ENCODE measurements around the gene TDRD1.

The TDRD1 gene

GRCh38 chr10:114273910-114274309, 94.8 kb downstream of the TDRD1 start:
- TF ChIP-seq, protein P1, sequence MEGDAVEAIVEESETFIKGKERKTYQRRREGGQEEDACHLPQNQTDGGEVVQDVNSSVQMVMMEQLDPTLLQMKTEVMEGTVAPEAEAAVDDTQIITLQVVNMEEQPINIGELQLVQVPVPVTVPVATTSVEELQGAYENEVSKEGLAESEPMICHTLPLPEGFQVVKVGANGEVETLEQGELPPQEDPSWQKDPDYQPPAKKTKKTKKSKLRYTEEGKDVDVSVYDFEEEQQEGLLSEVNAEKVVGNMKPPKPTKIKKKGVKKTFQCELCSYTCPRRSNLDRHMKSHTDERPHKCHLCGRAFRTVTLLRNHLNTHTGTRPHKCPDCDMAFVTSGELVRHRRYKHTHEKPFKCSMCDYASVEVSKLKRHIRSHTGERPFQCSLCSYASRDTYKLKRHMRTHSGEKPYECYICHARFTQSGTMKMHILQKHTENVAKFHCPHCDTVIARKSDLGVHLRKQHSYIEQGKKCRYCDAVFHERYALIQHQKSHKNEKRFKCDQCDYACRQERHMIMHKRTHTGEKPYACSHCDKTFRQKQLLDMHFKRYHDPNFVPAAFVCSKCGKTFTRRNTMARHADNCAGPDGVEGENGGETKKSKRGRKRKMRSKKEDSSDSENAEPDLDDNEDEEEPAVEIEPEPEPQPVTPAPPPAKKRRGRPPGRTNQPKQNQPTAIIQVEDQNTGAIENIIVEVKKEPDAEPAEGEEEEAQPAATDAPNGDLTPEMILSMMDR (IDR thresholded peaks at IDR 0.05; ENCODE audit: extremely low read depth, missing control alignments) = no peak
- DNase-seq (ENCODE audit: low spot score) = no peak

DNA sequence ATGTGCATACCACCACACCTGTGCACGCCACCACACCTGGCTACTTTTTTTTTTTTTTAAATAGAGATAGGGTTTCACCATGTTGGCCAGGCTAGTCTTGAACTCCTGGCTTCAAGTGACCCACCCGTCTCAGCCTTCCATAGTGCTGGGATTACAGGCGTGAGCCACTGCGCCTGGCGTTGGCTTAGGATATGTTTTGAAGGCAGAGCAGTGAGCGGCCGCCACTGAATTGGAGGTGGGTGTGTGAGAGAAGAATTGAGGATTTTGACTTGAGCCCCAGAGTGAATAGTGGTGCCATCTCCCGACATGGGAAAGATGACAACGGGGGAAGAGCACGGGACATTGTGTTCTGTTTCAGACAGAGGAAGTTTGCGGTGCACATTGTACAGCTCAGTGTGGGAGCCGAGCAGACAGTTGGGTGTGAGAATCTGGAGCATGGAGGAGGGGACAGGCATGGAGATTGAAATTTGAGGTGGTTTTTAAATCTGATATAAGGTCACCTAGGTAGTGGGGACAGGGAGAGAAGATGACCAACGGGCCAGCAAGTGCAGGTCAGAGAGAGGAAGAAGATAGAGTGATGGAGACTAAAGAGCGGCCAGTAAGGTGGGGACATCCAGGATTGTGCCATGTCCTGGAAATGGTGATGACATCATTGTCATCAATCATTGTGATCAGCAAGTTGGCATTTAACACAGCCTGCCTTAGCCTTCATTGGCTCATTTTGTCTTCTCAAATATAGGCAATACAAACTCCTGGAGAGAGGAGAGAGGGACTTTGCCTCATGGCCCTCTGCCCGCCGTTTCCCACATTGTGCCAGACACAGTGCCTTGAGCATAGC, 95.7 kb downstream of the TDRD1 start:
- DNase-seq (ENCODE audit: low spot score) = no peak
- TF ChIP-seq, protein P1 (IDR thresholded peaks at IDR 0.05; ENCODE audit: extremely low read depth, missing control alignments) = no peak

DNA sequence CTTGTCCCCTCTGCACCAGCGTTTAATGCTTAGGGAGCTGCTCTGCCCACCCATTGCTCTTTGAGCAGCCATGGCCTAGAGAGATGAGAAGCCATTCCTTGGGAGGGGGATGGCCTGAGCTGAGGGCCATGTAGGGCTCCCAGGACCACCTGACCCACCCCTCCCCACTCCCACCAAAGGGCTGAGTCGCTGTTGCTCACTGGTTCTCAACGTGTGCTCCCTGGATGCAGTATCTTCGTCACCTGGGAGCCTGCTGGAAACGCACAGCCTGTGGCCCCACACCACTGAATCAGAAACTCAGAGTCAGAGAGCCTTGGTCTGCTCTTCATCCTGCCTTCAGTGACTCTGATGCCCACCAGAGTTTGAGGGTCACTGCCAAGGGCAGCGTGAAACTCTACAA, 96.9 kb downstream of the TDRD1 start:
- TF ChIP-seq, protein P1 (IDR thresholded peaks at IDR 0.05; ENCODE audit: extremely low read depth, missing control alignments) = no peak
- no peak for DNase-seq (ENCODE audit: low spot score)

DNA sequence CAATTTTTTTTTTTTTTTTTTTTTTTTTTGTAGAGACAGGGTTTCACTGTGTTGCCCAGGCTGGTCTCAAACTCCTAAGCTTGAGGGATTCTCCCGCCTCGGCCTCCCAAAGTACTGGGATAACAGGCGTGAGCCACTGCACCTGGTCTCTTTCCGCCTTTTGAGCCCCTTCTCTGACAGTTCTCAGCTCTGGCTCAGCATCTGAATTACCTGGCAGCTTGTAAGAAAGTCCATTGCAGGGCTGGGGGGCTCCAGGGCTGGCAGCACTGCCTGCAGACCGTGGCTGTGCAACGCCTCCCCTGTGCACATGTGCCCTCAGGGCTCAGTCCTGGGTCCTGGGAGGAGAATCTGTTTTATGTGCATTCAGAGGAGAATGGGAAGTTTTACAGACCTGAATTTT, 97.5 kb downstream of the TDRD1 start:
- DNase-seq (ENCODE audit: low spot score) = no peak
- TF ChIP-seq, protein P1 (IDR thresholded peaks at IDR 0.05; ENCODE audit: extremely low read depth, missing control alignments) = no peak

- no peak for DNase-seq (ENCODE audit: low spot score)
- TF ChIP-seq, protein P1 (IDR thresholded peaks at IDR 0.05; ENCODE audit: extremely low read depth, missing control alignments) = no peak
Measured at GRCh38 chr10:114278140-114278883, 99.2 kb downstream of the TDRD1 start.

DNA sequence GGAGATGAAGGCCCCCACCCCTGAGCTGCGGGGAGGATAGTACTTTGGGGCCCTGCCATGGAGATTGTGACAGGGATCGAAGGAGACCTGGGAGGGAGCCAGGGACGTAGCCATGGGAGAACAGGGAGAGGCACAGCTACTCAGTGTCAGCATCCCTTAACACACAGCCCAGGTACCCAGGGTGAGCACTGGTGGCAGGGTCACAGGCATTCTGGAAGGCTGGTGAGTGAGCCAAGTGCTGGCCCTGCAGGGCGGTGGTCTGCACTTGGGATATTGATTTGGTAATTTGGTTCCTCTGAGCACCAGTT, 99.7 kb downstream of the TDRD1 start:
- TF ChIP-seq, protein P1 (IDR thresholded peaks at IDR 0.05; ENCODE audit: extremely low read depth, missing control alignments) = no peak
- no peak for DNase-seq (ENCODE audit: low spot score)

DNA sequence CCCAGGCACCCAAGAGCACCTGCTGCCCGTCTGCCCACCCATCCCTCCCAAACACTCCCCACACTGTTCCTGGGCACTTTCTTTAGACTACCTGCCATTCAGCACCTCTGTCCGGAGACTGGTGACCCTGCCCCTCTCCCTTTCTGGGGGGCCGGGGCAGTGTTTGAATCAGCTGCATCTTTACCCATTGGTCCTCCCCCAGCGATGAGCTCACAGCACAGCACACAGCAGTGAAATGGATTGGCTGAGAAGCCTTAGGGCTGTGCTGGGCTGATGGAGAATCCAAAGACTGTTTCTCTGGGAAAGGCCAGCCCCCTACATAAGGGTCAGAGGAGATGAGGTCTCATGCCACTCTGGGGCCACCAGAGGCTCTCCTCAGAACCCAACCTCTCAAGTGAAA, 100.1 kb downstream of the TDRD1 start:
- no peak for DNase-seq (ENCODE audit: low spot score)
- TF ChIP-seq, protein P1 (IDR thresholded peaks at IDR 0.05; ENCODE audit: extremely low read depth, missing control alignments) = no peak

Data from GM20000 (cell line).